Activated CD8-positive, alpha-beta memory T cell treated with anti-CD3 and anti-CD28 coated beads, Interleukin-2, amount 50 U/mL, for 24 hours (primary cell): ENCODE results near the gene CAPS2.
"Not testable (repeated sequence)": the region's sequence is repeated elsewhere in the genome, so short reads cannot be mapped to it uniquely, and the experiment has no call there.

Experiments
- DNase-seq: peaks from one replicate; pipeline ENCODE4 v3.0.0-alpha.2; 2020; ENCODE audit errors: extremely low read depth

CAPS2 gene

GRCh38 chr12:75329918-75330826 is at the start of gene CAPS2:
Gene CAPS2 (minus strand): TSS chr12:75330324. CDS start chr12:75326498, 3,826 bp downstream.
- peak; percentile 9 for DNase-seq

GRCh38 chr12:75378354-75378753 is 48.2 kb upstream of the CAPS2 start:
- DNase-seq, result no peak

- no peak for DNase-seq
These were observed 44.8 kb upstream of the CAPS2 start for GRCh38 chr12:75374971-75375370.

- DNase-seq, result no peak
These were observed 36.5 kb upstream of the CAPS2 start for GRCh38 chr12:75366629-75367028.

- no peak for DNase-seq
These were observed 34.8 kb upstream of the CAPS2 start for GRCh38 chr12:75364919-75365318.

- no peak for DNase-seq
These were observed 31.3 kb upstream of the CAPS2 start for GRCh38 chr12:75361408-75361807.

GRCh38 chr12:75360920-75361319 is 30.8 kb upstream of the CAPS2 start:
- DNase-seq, result no peak

GRCh38 chr12:75354011-75354410 is 23.9 kb upstream of the CAPS2 start:
- DNase-seq, result no peak

- DNase-seq, result no peak
These were observed 20.3 kb upstream of the CAPS2 start for GRCh38 chr12:75350413-75350812.

GRCh38 chr12:75349946-75350345 is 19.8 kb upstream of the CAPS2 start:
- no peak for DNase-seq

- DNase-seq, result not testable (repeated sequence)
These were observed 16.1 kb upstream of the CAPS2 start for GRCh38 chr12:75346215-75346614.

GRCh38 chr12:75345531-75345930 is 15.4 kb upstream of the CAPS2 start:
- no peak for DNase-seq

- no peak for DNase-seq
These were observed 11.7 kb upstream of the CAPS2 start for GRCh38 chr12:75341873-75342272.

- no peak for DNase-seq
These were observed 7.8 kb upstream of the CAPS2 start for GRCh38 chr12:75337905-75338304.

GRCh38 chr12:75334384-75335030 is 4.4 kb upstream of the CAPS2 start, which contains the start of gene GLIPR1L1:
Gene GLIPR1L1 (plus strand): TSS chr12:75334670. CDS start chr12:75334729, 59 bp downstream.
- peak; percentile 69 for DNase-seq

- DNase-seq, result no peak
These were observed 2.5 kb downstream of the CAPS2 start for GRCh38 chr12:75327642-75328041.

GRCh38 chr12:75323663-75324062 is 6.5 kb downstream of the CAPS2 start:
- no peak for DNase-seq

- DNase-seq, result no peak
These were observed 7.7 kb downstream of the CAPS2 start for GRCh38 chr12:75322464-75322863.

- no peak for DNase-seq
These were observed 12.3 kb downstream of the CAPS2 start for GRCh38 chr12:75317784-75318183.

- DNase-seq, result no peak
These were observed 14.6 kb downstream of the CAPS2 start for GRCh38 chr12:75315518-75315917.

- DNase-seq, result no peak
These were observed 18.8 kb downstream of the CAPS2 start for GRCh38 chr12:75311369-75311768.

- DNase-seq, result no peak
These were observed 21.8 kb downstream of the CAPS2 start for GRCh38 chr12:75308279-75308678.
